HG03045 (cell line): Measurements from ENCODE around the gene NR2F1.

Experiments used
- ATAC-seq: cut with Tn5 transposase; IDR thresholded peaks from one replicate; pipeline ENCODE4 v1.9.1; 2021; ENCODE audit warnings: mild to moderate bottlenecking, moderate library complexity; ENCODE audit not compliant: unreplicated experiment

The NR2F1 gene

DNA sequence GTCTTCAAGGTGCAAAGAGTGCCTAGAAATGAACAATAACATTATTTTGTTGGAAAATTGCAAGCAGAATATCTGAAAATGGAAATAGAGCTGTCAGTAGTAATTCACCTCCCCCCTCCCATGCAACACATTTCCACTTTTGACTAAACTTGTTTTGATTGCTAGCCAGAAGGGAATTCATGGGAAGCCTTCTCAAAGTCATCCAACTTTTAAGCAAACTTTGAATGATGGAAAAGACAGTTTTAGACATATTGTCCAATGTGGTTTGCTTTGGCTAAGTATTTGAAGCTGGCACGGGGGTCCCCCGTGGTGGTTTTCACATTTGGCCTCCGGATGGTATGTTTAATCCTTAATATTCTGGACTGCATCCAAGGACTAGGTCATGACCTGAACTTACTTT is 7.5 kb downstream of the NR2F1 start:
- no peak for ATAC-seq

DNA sequence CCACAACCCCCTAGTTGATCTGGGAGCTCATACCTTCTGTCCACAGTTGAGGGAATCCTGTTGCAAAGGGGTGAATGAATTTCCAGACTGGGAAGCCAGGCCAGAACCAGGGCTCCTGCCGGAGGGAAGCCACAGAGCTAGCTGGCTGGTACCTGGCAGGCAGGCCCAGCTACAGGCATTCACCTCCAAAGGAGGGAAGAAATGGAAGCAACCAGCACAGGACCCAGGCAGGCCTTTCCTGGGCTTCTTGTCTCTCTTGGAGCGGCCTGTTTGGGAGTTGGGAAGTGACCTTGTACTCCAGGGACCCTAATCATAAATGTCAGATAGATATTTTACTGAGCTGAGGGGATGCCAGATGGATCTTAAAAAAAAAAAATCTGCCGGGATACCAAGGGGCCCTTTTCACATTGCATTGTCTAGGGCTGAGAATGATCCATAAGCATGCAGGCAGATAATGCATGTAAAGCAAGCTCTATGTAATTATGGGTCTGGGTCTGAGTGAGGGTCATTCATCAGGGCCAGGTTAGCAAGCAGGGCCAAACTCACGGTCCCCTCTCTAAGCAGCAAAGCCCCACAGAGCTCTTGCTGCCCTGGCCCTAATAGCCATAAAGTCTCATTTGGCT is 8.4 kb downstream of the NR2F1 start:
- ATAC-seq: no peak

GRCh38 chr5:93592883-93593282 is 9.9 kb downstream of the NR2F1 start:
- no peak for ATAC-seq

GRCh38 chr5:93593476-93594131 is 10.6 kb downstream of the NR2F1 start:
- ATAC-seq: no peak

DNA sequence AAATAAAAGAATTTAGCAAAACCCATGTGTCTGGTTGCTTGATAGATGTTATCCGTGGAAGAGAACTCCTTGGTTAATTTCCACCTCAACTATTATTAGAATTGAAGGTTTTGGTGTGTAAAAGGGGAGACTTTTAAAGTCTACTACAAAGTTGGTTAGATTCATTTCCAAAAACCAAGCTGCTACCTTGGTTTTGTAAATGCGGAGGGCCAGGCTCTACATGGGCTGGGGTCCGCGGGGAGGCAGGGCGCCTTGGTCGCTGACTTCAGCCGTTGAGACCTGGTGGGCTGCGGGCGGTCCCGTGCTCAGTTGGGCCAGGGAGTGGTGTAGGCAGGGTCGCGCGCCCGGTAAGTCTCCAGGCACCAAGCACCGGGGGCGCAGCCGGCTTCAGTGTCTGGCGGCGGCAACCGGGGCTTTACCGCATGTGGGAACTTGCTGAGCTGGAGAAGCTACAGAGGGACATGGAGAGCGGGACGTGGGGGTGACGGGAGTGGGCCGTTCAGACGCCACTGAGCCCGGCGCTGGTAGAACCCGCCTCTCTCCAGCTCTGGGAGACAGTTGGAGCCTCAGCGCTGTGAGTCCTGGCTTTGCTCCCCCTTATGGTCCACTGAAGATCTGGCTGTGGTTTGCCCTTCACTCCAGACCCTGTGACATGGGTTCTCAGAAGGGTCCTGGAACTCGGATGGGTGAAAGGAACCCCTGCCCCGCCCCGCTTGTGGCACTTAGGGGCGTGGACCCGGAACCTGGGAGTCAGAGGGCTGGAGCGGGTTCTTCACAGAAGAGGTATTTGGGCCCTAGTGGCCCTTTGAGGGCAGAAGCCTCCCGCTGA is 11.8 kb downstream of the NR2F1 start:
- ATAC-seq: no peak

DNA sequence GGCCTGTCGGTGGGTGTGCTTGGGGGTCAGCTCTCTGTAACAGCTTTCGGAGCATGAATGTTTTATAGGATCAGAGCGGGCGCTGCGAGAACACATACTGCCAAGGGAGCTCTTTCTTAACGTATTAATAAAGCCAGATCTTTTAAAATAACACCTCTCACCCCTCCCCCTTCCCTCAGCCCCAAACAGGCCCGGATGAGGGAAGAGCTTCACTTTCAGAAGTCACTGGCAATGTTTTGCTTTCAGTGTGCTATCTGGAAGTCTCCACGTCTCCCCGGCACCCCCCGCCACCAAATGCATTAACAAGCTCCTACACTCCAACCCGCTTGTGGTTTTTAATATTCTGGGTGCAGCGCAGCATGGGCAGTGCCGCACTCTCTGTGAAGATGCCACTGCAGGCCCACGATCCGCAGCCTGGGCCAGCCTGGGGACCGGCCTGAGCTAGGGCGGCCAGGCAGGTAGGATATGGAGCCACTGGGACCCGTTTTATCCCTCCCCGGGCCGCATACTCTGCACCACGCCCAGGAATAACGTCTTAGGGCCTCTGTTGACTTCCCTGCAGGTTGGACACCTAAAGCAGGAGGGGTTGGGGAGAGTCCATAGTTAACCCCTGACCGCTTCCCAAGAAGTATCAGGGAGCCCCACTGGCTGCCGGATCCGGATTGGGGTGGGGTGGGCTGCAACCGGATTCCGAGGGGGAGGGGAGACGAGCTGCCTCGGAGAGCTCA is 12.6 kb downstream of the NR2F1 start:
- ATAC-seq: no peak

GRCh38 chr5:93596310-93596675 is 13.3 kb downstream of the NR2F1 start:
- no peak for ATAC-seq

GRCh38 chr5:93596676-93597490 is 13.9 kb downstream of the NR2F1 start:
- ATAC-seq: no peak

- ATAC-seq: no peak
Measured at GRCh38 chr5:93598091-93599000, 15.3 kb downstream of the NR2F1 start.

DNA sequence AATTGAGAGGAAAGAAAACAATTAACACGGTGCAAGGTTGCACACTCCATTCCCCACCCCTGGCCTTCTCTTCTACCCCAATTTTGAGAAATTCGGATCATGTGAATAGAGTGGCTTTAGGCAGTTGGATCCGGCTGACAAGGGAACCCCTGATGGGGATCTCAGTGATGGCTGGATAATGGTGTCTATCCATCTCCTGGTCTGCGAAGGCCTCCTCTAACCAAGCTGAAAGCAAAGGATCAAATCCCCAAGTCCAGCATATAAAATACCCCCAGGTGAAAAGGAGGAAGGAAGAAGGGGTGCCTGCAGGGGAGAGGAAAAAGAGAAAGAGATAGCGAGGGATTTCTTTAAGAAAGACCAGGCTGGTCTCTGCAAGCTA is 16.0 kb downstream of the NR2F1 start:
- no peak for ATAC-seq

- ATAC-seq: no peak
Measured at GRCh38 chr5:93599399-93600120, 16.5 kb downstream of the NR2F1 start.

DNA sequence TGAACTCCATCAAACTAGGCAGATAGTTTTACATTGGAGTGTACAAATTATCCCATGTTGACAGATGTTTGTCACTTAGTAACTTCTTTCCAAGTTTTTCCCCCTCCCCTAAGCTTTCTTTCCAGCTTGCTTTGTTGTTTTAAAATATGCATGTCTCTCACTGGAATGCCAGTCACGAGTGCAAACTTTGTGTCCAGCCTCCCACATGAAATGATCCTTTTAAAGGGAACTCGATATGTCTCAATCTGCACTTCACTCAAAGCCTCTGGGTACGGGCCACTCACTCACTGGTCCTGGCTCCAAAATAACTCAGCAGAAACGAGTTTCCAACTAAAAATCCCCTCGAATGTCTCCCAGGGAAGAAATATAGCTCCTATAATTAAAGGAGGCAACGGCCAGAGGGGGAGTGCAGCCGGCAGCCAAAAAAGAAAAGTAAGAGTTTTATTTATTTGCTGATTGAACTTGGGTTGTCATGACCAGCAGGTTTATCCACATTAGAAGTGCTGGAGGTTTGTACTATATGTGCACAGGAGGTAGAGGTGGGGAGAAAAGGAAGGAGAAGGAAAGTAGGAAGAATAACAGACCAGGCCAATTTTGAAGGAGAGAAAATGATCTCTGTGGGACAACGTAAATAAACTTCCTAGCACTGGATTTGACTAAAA is 17.5 kb downstream of the NR2F1 start:
- ATAC-seq: no peak

- no peak for ATAC-seq
Measured at GRCh38 chr5:93601071-93601801, 18.2 kb downstream of the NR2F1 start.

DNA sequence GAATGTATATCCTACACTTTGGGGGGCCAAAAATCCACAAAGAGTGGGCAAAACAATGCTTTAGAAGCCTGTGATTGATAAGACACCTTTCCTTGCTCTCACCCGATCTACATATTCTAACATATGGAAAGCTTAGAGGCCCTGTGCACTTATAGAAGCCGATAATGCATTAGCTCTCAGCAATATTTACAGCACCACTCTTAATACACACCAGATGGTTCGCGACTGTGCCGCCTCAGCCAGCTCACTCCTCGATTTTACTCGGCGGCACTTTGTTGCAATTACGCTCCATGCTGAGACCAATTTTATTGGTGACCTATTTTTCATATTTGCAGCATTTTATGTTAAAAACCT is 18.8 kb downstream of the NR2F1 start:
- ATAC-seq: no peak

DNA sequence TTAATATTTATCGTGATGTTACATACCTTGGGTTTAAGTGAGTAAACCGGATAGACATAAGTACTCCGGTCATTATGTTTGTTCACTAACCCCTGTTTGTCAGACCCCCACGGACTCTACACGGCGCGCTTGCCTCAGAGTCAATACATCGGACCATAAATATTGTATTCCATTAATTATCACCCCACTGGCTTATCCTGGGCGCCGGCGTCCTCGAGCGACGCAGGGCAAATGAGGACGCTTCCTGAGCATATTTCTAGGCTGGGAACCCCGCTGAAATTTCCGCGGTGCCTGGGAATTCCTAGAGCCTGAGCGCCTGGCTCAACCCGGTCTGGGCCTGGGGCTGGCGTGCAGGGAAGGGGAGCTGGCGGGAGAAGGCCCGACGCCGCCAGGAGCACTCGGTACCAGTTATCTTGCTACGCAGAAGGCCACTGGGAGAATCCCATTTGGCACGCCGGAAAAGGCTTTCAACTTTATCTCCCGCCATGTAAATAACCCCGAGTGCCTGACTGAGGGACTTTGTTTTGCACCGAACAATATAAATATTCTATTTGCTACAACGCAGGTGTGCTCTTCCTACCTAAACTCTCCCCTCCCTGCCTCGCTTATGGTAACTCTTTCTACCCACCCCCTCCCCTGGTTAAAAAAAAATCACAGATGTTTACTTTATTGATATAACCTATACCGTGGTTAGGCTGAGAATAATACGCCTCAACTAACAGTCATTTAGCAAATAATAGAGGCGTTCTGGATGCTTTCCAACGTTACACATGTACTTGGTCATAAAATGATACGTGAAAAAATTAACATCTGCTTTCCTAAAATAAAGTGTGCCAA is 19.4 kb downstream of the NR2F1 start:
- no peak for ATAC-seq

- ATAC-seq: no peak
Measured at GRCh38 chr5:93603078-93603792, 20.2 kb downstream of the NR2F1 start.
